ENCODE data around the gene KCTD18.
A peak's percentile ranks its signal among the peaks of the same experiment; 100 is the strongest.

Gene KCTD18

DNA sequence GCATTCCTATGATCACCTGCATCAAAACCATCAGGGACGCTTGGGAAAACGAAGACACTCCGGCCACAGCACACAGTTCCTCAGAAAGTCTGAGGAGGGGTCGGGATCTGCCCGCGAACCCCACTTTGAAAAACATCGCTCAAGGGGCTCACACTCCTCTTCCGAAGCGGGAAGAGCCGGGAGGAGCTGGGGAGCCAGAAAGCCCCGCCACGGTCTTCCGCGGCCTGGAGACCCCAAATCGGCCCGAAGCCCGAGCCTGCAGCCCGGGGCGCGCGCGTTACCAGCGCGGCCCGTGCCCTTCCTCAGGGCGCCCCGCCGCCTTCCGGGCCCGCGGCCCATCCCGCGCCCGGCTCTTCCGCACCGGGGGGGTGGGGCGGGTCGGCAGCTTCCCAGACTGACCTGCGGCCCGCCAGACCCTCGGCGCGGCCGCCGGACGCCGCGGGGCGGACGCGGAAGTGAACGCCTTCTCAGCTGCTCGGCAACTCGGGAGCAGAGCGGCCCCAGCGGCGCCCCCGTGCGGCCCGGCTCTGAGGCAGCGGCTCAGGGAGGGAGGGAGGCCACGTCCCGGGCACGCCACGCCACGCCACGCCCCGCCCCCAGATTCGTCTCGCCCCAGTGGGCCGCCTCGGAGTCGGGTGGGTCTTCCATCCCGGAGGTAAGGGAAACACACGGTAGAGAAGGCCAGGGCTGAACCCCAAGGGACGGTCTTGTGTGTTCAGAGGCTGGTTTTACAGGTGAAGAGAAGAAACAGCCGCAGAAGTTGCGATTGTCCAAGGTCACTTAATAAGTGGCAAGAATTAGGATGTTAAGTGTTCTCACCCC, at the start of gene KCTD18:
TSS of gene KCTD18 (minus strand) at position 457 of the 822 bp plus-strand sequence. CDS start 3,052 bp downstream, outside the sequence.
- peak; percentile 85 for DNase-seq (ENCODE audit: low spot score)

- DNase-seq (ENCODE audit: low spot score) = no peak
These were observed 30.9 kb upstream of the KCTD18 start for GRCh38 chr2:200540793-200541192.

- DNase-seq (ENCODE audit: low spot score) = no peak
These were observed 28.3 kb upstream of the KCTD18 start for GRCh38 chr2:200538139-200538538.

DNA sequence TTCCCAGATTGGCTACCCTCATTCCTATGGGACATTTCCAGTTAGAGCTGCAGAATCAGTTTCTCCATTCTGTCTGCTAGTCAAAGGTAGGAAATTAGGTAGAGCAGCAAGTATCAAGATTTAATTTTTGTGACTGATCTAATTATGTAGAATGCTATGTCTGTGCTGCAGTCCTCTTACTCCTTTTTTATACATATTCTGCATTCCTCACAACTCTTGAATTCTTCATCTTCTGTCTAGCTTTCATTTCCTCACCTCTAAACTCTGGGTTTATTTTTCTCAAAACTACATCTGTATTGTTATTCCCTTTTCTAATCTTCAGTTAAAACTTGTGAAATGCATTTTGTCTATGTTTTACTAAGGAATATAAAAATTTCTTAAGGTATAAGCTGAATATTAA, 24.7 kb upstream of the KCTD18 start:
- DNase-seq (ENCODE audit: low spot score) = no peak

GRCh38 chr2:200533754-200534153, 23.9 kb upstream of the KCTD18 start:
- DNase-seq (ENCODE audit: low spot score) = no peak

- no peak for DNase-seq (ENCODE audit: low spot score)
These were observed 18.4 kb upstream of the KCTD18 start for GRCh38 chr2:200528228-200528627.

DNA sequence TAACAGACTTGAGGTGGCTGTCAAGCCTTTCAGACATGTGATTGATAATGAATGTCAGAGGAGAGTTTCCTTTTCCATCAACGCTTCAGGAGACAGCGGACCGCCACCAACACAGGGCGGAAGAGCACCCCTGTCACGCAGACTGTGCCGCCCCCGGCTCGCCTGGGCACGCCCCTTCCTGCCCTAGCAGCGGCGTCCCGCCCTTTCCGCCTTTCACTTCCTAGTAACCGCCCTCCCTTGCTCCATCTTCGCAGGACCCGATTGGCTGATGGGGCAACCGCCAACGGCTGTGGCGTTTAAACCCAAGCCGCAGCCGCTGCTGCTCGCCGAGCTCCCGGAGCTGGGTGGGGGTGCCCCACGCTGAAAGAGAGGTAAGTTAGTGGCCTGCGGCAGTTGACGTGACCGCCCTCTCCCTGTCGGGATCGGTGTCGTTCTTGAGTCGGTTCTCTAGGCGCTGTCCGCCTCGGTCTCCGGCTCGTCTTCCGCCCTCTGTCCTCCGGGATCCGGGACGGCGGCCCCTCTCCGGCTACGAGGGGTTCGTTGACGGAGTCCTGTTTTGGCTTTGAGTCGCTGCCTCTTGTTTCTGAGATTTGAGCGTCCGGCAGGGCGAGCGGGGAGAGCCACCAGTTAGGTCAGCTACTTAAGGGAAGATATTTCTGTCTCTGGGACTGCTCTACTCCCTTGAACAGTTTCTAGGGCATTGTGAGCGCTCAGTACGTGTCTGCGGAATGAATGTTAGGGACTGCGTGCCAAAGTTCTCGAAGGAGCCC, 16.2 kb upstream of the KCTD18 start, which contains the start of gene SGO2:
TSS of gene SGO2 (plus strand) at position 326 of the 770 bp plus-strand sequence. CDS start 6,769 bp downstream, outside the sequence.
- peak; percentile 79 for DNase-seq (ENCODE audit: low spot score)

DNA sequence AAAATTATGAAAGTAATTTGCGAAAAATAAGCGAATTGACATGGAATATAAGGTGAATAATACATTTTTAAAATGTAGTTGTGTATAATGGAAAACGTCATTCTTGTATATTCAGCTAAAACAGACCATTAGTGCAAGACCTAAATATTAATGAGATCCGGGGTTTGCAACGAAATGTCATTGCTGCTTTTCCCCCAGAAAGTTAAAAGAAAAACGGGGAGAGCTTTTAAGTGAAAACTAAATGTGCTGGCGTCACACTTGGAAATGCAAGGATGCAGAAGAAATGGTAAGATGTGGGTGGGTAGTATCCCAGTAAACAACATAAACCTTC, 15.6 kb upstream of the KCTD18 start:
- DNase-seq (ENCODE audit: low spot score) = no peak

DNA sequence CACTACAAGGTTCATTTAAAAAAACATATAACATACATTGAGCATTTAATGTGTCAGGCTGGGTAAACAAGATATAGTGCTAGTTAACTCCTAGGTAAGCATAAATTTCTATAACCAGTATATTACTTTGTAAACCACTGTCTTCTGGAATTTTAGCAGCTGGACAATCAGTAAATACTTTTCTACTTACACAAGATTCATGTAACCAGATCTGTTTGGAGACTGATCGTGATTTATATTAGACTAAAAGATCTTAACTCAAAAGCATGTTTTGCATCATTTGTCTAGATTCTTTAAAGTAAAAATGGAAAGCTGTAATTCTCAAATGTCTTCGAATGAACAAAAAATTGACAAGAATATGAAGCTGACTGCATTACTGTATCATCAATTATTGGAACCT, 15.2 kb upstream of the KCTD18 start:
- DNase-seq (ENCODE audit: low spot score) = no peak

DNA sequence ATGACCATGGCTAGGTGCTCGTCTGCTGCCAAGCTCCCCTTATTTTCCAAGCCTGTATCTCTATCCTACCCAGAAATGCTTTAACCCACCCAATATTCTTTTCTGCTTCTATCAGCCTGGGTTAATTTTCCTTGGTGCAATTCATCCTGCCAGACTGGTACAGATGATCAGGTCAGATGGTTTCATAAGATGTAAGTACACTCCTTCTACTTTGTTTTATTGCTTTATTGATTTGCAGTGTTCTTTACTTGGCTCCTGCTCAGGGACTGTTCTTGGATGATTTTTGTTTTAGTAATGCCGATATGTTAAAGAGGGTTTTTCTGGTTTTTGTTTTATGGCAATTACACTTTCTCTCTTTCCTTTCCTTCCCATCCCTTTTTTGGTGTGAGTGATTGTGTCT, 13.7 kb upstream of the KCTD18 start:
- DNase-seq (ENCODE audit: low spot score) = no peak

GRCh38 chr2:200523158-200523557, 13.3 kb upstream of the KCTD18 start:
- no peak for DNase-seq (ENCODE audit: low spot score)

- no peak for DNase-seq (ENCODE audit: low spot score)
These were observed 5.3 kb upstream of the KCTD18 start for GRCh38 chr2:200515155-200515554.

DNA sequence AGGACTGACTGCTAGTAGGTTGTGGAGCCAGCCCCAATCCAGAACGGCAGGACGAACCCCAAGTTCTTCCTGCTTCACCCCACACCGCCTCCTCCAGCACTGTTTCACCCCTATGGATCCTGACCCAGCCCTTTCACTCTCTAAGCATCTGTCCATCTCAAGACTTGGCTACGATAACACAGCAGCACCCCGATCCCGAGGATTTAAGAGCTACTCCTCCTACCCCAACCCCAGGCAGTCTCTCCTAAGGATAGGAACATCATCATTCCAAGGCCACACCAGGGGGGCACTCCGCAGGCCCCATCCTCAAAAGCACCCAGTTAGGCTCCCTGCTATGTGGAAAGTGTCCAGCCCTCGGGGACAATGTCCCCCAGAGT, 645 bp downstream of the KCTD18 start:
- no peak for DNase-seq (ENCODE audit: low spot score)

- DNase-seq (ENCODE audit: low spot score) = peak; percentile 46
These were observed 2.7 kb downstream of the KCTD18 start for GRCh38 chr2:200507179-200507578.

GRCh38 chr2:200506679-200507078, 3.2 kb downstream of the KCTD18 start:
- no peak for DNase-seq (ENCODE audit: low spot score)

- DNase-seq (ENCODE audit: low spot score) = no peak
These were observed 7.7 kb downstream of the KCTD18 start for GRCh38 chr2:200502196-200502595.

DNA sequence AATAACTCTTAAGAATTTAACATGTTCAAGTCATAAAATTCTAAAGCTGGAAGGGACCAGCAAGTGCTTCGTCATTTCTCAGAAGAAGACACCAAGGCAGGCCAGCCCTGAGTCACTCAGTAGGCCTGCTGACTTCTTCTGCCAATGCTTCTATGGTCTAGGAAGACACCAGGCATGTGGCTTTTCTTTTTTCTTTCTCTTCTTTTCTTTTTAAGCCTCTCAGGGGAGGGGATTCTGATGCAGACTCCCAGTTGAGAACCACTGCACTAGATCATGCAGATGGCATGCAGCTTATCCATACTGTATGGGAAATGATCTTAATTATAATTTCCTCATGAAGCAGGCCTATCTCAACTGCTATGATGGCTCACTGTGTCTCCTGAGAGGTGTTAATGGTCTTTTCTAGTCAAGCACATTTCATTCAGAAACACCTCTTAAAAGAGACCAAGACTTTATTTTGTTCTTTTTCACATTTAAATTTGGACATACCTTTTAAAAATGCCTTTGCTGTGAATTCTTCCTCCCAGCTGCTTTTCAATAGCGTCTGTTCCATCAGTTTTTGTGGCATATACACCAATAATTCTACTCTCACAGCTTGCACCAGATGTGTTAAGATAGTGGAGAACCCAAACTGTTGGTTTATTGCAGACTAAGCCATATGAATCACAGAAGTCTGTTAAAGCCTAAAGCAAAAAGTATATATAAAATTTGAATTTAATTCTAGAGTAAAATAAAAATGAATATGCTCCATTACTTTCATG, 11.3 kb downstream of the KCTD18 start:
- no peak for DNase-seq (ENCODE audit: low spot score)

GRCh38 chr2:200496696-200497095, 13.2 kb downstream of the KCTD18 start:
- no peak for DNase-seq (ENCODE audit: low spot score)

- no peak for DNase-seq (ENCODE audit: low spot score)
These were observed 15.8 kb downstream of the KCTD18 start for GRCh38 chr2:200494048-200494447.

- DNase-seq (ENCODE audit: low spot score) = no peak
These were observed 17.2 kb downstream of the KCTD18 start for GRCh38 chr2:200492656-200493055.

DNA sequence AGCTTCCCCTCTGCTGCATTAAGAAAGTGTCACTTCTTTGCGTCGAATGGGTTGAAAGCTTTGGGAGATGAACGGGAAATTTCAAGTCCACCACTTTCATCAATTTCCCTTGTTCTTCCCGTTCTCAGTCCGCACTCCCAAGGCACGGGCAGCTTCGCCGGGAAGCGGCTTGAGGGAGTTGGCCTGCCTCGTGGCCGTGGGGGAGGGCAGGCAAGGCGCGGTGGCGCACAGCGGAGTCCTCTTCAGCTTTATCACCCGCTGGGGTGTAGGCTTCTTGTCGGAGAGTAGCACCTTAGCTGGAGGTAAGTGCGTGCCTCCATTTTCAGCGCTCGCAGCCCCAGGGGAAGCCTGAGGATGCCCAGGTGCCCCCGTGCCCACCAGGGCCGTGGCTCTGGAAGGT, 19.9 kb downstream of the KCTD18 start:
- no peak for DNase-seq (ENCODE audit: low spot score)

DNA sequence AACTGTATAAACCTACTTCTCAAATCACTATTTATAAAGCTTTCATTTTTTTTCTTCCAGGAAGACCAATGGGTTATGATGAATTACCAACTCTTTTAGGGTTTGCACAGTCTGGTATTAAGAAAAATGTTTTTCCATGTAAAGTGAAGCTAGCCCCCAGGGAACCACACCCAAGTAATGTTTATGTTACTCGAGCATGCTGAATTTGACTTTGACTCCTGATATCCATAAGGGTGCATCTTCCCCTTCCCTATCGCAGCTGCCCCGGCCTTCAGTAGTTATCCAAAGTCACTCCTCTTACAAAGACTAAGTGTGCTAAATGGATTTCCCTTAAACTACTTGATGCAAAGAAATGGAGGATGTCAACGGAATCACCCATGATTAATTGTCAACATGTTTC, 21.7 kb downstream of the KCTD18 start:
- no peak for DNase-seq (ENCODE audit: low spot score)

- no peak for DNase-seq (ENCODE audit: low spot score)
These were observed 23.3 kb downstream of the KCTD18 start for GRCh38 chr2:200486529-200486928.
